Hypothalamus (tissue), 51 donors: Measurements from ENCODE around the gene E2F2.

ENCODE experiments used
- DNase-seq, 51 donors: peaks; one replicate each; lab custom pipeline; 2025; lab: John Stamatoyannopoulos, UW

E2F2 gene

DNA sequence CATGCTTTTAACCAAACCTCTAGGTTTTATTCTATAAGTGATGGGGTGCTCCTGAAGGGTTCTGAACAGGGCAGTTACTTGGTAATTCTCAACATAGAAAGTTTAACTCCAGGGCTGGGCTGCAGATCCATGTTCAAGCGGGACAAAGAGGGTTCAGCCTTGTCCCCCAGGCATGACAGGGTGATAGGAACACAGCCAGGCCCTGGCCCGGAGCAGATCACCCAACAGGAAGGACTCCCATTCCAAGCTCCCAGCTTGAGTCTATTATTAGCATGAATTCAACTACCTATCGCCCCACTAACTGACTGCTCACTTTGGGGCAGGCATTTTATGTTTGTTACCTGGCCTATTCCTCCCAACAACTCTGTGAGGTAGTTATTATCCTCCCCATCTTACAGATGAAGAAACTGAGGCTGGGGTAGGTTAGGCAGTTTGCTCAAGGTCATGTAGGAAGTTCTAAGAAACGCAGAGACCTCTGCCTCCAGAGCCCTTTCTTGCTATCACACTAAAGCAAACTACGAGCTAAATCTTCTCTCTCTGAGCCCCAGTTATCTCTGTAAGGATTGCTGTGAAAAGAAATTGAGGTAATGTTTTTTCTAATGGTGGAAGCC, 61.6 kb downstream of the E2F2 start:
- no peak for DNase-seq

DNA sequence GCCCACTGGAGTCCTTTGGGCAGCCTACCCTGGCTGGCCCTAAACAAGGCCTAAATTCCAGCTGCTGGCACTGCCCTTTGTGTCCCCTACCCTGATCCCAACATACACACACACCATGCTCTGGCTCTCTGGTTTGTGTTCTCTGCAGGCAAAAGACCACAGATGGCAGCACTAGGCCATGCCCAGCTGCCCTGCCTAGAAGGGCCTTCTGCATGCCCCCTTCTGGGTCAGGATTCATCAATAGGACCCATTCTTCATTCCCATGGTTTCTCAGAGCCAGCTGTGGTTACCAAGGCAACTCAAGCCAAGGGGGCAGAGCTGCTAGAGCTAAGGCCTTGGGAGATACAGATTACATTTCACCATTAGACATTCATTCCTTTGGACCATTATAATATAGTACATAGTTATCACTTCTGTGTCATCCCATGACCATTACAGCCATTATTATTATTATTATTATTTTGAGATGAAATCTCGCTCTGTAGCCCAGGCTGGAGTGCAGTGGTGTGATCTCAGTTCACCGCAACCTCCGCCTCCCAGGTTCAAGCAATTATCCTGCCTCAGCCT, 64.5 kb downstream of the E2F2 start:
- peak in 34 of 51 donors; percentile 3 to 78 (median 48) for DNase-seq

DNA sequence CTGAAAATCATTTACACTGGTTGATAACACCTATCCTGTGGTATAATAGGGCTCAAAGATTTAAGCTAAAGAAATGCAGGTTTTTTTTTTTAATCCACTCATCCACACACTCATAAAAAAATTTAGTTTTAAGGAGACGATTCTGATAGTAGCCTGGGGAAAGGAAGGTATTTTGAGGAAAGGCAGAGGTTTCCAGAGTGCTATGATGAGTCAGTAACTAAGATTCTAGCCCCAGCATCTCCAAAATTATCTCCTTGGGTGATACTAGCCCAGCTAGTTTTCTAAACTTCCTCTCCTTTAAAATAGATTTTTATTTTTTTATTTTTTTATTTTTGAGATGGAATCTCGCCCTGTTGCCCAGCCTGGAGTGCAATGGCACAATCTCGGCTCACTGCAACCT, 67.7 kb downstream of the E2F2 start:
- no peak for DNase-seq

DNA sequence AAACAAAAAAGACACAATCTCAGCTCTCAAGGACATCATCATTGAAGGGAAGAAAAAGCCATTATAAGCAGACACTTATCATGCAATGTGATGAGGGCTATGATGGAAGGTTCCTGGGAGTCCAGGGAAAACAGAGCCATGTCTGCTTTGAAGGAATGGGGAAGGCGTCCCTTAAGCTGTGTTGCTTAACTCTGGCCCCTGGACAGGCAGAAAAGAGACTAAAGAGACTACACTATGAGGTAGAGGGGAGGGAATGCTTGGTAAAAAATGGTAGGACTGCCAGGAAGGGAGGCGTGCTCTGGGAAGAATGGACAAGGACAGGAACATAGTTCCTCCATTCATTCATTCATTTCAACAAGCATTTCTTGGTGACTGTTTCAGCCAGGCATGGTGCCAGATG, 68.3 kb downstream of the E2F2 start:
- no peak for DNase-seq

DNA sequence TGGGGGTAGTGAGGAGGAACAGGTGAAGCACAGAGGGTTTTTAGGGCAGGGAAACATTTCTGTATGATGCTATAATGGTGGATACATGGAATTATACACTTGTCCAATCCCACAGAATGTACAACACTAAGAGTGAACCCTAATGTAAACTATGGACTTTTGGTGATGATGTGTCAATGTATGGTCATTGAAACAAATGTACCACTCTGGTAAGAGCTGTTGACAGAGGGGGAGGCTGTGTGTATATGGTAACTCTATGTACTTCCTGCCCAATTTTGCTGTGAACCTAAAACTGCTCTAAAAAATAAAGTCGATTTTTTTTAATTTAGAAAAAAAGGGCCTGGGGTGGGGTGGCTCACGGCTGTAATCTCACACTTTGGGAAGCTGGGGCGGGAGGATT, 70.0 kb downstream of the E2F2 start:
- DNase-seq, result no peak

DNA sequence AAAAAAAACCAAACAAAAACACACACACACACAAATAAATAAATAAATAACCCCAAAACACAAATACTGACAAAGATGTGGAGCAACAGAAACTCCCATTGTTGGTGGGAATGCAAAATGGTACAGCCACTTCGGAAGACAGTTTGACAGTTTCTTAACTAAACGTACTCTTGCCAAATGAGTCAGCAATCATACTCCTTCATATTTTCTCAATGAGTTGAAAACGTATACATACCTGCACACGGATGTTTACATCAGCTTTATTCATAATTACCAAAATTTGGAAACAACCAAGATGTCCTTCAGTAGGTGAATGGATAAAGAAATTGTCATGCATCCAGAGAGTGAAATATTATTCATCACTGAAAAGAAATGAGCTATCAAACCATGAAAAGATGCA, 70.5 kb downstream of the E2F2 start:
- DNase-seq, result no peak

DNA sequence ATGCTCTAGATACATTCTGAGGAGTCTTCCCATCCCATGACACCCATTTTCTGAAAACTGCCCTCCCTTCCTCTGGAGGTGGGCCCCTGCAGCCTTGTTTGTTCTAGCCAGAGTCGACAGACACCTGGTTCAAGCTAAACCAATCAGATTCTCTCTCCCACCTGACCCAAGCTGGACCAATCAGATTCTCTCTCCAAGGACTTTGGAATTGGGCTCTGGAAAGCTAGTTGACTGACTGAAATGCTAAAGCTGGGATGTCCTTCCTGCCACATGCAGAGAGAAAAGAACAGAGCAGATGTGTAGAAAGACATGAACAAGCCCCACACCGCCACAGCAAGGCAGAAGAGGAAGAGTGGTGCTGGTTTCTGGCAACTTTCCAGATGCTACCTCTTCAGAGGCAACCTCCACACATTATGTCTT, 71.7 kb downstream of the E2F2 start:
- no peak for DNase-seq
